Parathyroid adenoma (tissue), 2 donors: ENCODE data around the gene PTOV1.

ENCODE experiments used
- H2AFZ ChIP-seq: fragments of 300-600 bp; sonication (generic); one replicate; pipeline ENCODE4 v1.7.0; 2017; ENCODE audit warnings: antibody characterized with exemption, mild to moderate bottlenecking
- H3K27ac ChIP-seq: fragments of 300-600 bp; sonication (generic); one replicate; pipeline ENCODE4 v1.7.0; 2017
- H3K27me3 ChIP-seq: fragments of 300-600 bp; sonication (generic); one replicate; pipeline ENCODE4 v1.7.0; 2017; ENCODE audit warnings: low read length; ENCODE audit not compliant: control insufficient read depth, insufficient read depth
- H3K36me3 ChIP-seq: fragments of 300-600 bp; sonication (generic); one replicate; pipeline ENCODE4 v1.7.0; 2017; ENCODE audit warnings: low read length; ENCODE audit not compliant: control insufficient read depth, insufficient read depth
- H3K4me1 ChIP-seq: fragments of 300-600 bp; sonication (generic); one replicate; pipeline ENCODE4 v1.7.0; 2017; ENCODE audit warnings: control low read depth
- H3K4me2 ChIP-seq: fragments of 300-600 bp; sonication (generic); one replicate; pipeline ENCODE4 v1.7.0; 2017; ENCODE audit warnings: low read length
- H3K4me3 ChIP-seq: fragments of 300-600 bp; sonication (generic); one replicate; pipeline ENCODE4 v1.7.0; 2017; ENCODE audit warnings: low read depth, low read length
- H3K79me2 ChIP-seq: fragments of 300-600 bp; sonication (generic); one replicate; pipeline ENCODE4 v1.7.0; 2017; ENCODE audit warnings: control low read depth
- H3K9ac ChIP-seq: fragments of 300-600 bp; sonication (generic); one replicate; pipeline ENCODE4 v1.7.0; 2017; ENCODE audit warnings: mild to moderate bottlenecking
- H3K9me3 ChIP-seq: fragments of 300-600 bp; sonication (generic); one replicate; pipeline ENCODE4 v1.7.0; 2017; ENCODE audit warnings: low read length; ENCODE audit not compliant: control insufficient read depth
- TF ChIP-seq, protein P1 (sequence below): fragments of 300-600 bp; sonication (generic); IDR thresholded peaks from one replicate; pipeline ENCODE4 v1.7.0; 2017; ENCODE audit warnings: antibody characterized with exemption, mild to moderate bottlenecking
- donor health status: primary hyperparathyroidism.

Gene PTOV1

DNA sequence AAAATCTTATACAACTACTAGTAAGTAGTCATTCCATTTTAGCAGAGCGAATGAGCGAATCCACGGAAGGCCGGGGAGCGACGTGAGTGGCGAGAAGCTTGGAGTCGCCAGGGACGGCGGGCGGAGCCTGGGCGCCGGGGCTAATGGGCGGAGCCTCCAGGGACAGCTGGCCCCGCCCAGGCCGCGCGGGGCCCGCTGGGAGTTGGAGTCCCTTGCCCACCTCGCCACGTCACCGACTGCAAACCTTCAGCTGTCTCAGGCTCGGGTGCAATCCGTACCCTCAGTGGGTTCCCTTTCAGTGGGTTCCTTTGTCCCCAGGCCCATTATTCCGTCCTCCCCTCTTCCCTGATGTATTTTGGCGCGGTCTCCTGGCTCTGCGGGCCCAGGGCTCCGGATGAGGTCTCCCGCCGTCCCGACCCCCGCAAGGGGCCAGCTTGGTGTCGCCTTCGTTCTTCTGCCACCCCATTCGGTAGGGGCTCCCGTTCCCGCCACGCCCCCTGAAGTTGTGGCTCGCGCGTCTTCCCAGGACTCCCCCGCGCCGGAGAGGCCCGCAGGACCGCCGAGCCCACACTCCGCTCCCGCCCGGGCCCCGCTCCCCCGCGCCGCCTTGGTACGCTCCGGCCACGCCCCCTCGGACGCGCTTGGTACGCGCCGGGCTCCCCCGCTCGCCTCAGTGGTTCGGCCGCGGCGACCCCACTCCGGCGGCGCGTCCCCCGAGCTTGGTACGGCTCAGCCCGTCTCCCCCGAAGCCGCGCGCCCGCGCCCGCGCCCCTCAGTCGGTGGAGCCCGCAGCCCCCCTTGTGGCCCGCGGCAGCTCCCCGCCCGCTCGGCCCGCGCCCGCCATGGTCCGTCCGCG lies at the start of gene PTOV1:
PTOV1 (plus strand) TSS at position 673 of the 856 bp plus-strand sequence.
- H3K9ac ChIP-seq: peak within 1 kb of the TSS; percentile 85
- no peaks in the 10 kb centered on the region for H3K27me3 ChIP-seq
- H3K27ac ChIP-seq: peak within 1 kb of the TSS; percentile 96
- H3K36me3 ChIP-seq: no peaks in the 10 kb centered on the region
- H2AFZ ChIP-seq: peak within 1 kb of the TSS; percentile 95
- TF ChIP-seq, protein P1, sequence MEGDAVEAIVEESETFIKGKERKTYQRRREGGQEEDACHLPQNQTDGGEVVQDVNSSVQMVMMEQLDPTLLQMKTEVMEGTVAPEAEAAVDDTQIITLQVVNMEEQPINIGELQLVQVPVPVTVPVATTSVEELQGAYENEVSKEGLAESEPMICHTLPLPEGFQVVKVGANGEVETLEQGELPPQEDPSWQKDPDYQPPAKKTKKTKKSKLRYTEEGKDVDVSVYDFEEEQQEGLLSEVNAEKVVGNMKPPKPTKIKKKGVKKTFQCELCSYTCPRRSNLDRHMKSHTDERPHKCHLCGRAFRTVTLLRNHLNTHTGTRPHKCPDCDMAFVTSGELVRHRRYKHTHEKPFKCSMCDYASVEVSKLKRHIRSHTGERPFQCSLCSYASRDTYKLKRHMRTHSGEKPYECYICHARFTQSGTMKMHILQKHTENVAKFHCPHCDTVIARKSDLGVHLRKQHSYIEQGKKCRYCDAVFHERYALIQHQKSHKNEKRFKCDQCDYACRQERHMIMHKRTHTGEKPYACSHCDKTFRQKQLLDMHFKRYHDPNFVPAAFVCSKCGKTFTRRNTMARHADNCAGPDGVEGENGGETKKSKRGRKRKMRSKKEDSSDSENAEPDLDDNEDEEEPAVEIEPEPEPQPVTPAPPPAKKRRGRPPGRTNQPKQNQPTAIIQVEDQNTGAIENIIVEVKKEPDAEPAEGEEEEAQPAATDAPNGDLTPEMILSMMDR: no peak
- no peaks in the 10 kb centered on the region for H3K9me3 ChIP-seq
- H3K4me1 ChIP-seq: peaks cover 4% of the 10 kb centered on the region
- peak within 1 kb of the TSS; percentile 99 for H3K4me3 ChIP-seq
- H3K79me2 ChIP-seq: peaks cover 10% of the 10 kb centered on the region
- peak within 1 kb of the TSS; percentile 82 for H3K4me2 ChIP-seq

DNA sequence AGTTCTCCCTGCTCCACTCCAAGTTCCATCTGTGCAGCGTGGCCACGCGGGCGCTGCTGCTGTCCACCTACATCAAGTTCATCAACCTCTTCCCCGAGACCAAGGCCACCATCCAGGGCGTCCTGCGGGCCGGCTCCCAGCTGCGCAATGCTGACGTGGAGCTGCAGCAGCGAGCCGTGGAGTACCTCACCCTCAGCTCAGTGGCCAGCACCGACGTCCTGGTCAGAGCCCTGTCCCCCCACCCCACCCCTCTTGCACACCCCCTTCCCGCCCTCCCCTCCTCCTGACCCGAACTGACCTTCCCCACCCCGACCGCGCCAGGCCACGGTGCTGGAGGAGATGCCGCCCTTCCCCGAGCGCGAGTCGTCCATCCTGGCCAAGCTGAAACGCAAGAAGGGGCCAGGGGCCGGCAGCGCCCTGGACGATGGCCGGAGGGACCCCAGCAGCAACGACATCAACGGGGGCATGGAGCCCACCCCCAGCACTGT lies 49.5 kb upstream of the PTOV1 start:
- Histone ChIP-seq H3K9ac (no peak overlapping the region), H2AFZ (no peak overlapping the region), H3K9me3 (no peaks in the 10 kb centered on the region), H3K4me1 (peaks cover 5% of the 10 kb centered on the region), H3K4me3 (peak overlapping the region; percentile 91), H3K36me3 (no peaks in the 10 kb centered on the region), H3K79me2 (no peaks in the 10 kb centered on the region), H3K4me2 (peak overlapping the region; percentile 96), H3K27me3 (no peaks in the 10 kb centered on the region), H3K27ac (no peak overlapping the region)
- TF ChIP-seq, protein P1: no peak

DNA sequence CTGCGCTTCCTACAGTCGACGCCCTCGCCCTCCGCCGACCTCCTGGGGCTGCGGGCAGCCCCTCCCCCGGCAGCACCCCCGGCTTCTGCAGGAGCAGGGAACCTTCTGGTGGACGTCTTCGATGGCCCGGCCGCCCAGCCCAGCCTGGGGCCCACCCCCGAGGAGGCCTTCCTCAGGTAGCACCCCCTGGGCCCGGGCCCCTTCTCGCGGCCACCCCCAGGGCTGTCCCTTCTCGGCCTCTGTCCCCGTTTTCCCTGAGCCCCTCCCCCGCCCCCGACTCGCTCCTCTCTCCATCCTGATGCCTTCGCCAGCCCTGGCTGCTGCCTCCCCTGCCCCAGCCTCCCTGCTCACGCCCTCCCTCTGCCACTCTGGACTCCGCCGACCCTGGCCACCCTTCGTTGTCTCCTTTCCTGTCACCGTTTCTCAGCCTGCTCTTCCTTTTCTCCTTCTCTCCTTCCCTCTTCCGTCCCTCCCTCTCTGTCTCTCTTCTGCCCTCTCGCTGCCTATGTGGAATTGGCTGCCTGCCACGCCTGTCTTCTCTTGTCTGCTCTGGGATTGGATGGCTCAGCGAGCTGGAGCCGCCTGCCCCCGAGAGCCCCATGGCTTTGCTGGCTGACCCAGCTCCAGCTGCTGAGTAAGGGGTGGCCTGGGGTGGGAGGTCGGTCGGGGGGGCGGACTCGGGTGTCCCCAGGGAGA lies 48.8 kb upstream of the PTOV1 start:
- no peaks in the 10 kb centered on the region for H3K36me3 ChIP-seq
- no peaks in the 10 kb centered on the region for H3K9me3 ChIP-seq
- H3K9ac ChIP-seq: no peak overlapping the region
- H3K79me2 ChIP-seq: no peaks in the 10 kb centered on the region
- H3K27me3 ChIP-seq: no peaks in the 10 kb centered on the region
- peak overlapping the region; percentile 91 for H3K4me3 ChIP-seq
- TF ChIP-seq, protein P1: peak; percentile 22
- peak overlapping the region; percentile 96 for H3K4me2 ChIP-seq
- H2AFZ ChIP-seq: peak overlapping the region; percentile 7
- H3K4me1 ChIP-seq: peaks cover 5% of the 10 kb centered on the region
- no peak overlapping the region for H3K27ac ChIP-seq

DNA sequence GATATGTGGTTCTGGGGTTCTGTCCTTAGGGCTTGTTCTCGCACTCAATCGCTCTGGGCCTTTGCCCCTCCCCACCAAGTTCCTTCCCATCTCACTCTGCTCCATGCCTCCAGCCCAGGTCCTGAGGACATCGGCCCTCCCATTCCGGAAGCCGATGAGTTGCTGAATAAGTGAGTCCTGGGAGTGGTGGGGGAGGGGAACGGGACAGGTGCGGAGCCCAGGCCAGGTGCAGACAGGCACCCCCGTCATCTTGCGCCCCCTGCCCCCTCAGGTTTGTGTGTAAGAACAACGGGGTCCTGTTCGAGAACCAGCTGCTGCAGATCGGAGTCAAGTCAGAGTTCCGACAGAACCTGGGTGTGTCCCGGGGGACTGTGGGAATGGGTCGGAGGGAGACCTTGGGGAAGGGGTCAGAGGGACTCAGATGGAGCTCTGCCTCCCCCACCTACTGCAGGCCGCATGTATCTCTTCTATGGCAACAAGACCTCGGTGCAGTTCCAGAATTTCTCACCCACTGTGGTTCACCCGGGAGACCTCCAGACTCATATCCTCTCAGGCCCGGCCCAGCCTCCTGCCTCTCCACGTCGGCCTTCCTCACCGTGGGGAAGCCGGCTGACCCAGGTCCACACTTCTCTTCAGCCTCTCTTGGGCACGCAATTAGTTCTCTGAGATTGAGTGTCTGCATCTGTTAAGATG lies 48.0 kb upstream of the PTOV1 start:
- H3K79me2 ChIP-seq: no peaks in the 10 kb centered on the region
- H3K4me3 ChIP-seq: peak overlapping the region; percentile 91
- H3K27ac ChIP-seq: no peak overlapping the region
- H3K4me1 ChIP-seq: peaks cover 5% of the 10 kb centered on the region
- H2AFZ ChIP-seq: no peak overlapping the region
- H3K27me3 ChIP-seq: no peaks in the 10 kb centered on the region
- TF ChIP-seq, protein P1: no peak
- no peak overlapping the region for H3K9ac ChIP-seq
- peak overlapping the region; percentile 96 for H3K4me2 ChIP-seq
- no peaks in the 10 kb centered on the region for H3K9me3 ChIP-seq
- H3K36me3 ChIP-seq: no peaks in the 10 kb centered on the region
